GM23338 (cell line): Measurements from ENCODE around the gene P2RX4. TPM values are rescaled to one million over a fixed set of nuclear protein-coding genes. Genes with fewer than 3 reads are reported as not detected.

Source experiments
- ATAC-seq: fragments of 200-7000 bp; cut with Tn5 transposase; 3 replicates; pipeline ENCODE4 v1.9.1; 2020
- DNase-seq: peaks from one replicate; pipeline ENCODE4 v3.0.0-alpha.2; 2015; ENCODE audit warnings: low spot score
- H2AFZ ChIP-seq: fragments of 200-600 bp; sonication (generic); 2 replicates; pipeline ENCODE4 v1.8.0; 2016; ENCODE audit warnings: antibody characterized with exemption, mild to moderate bottlenecking, moderate library complexity
- H3F3A ChIP-seq: fragments of 200-600 bp; sonication (generic); replicated peaks from 2 replicates; pipeline ENCODE4 v1.8.0; 2017; ENCODE audit warnings: antibody characterized with exemption, mixed run types, low read depth
- H3K27ac ChIP-seq: fragments of 200-600 bp; sonication (generic); 2 replicates; pipeline ENCODE4 v1.6.1; 2016; ENCODE audit warnings: low read depth
- H3K27me3 ChIP-seq: fragments of 200-600 bp; sonication (generic); 2 replicates; pipeline ENCODE4 v1.8.0; 2016; ENCODE audit warnings: mild to moderate bottlenecking, mixed run types, moderate library complexity; ENCODE audit not compliant: insufficient read depth
- H3K36me3 ChIP-seq: fragments of 200-600 bp; sonication (generic); 2 replicates; pipeline ENCODE4 v1.8.0; 2016; ENCODE audit warnings: mild to moderate bottlenecking; ENCODE audit not compliant: insufficient read depth
- H3K4me1 ChIP-seq: fragments of 200-600 bp; sonication (generic); 2 replicates; pipeline ENCODE4 v1.8.0; 2016; ENCODE audit warnings: mild to moderate bottlenecking, moderate library complexity; ENCODE audit not compliant: insufficient read depth
- H3K4me2 ChIP-seq: fragments of 200-600 bp; sonication (generic); 2 replicates; pipeline ENCODE4 v1.7.1; 2017; ENCODE audit warnings: mixed run types
- H3K4me3 ChIP-seq: fragments of 200-600 bp; sonication (generic); 2 replicates; pipeline ENCODE4 v1.6.1; 2016; ENCODE audit warnings: mixed run types
- H3K79me2 ChIP-seq: fragments of 200-600 bp; sonication (generic); replicated peaks from 2 replicates; pipeline ENCODE4 v1.8.0; 2017; ENCODE audit warnings: mild to moderate bottlenecking; ENCODE audit not compliant: insufficient read depth
- H3K9me2 ChIP-seq: fragments of 200-600 bp; sonication (generic); 2 replicates; pipeline ENCODE4 v1.8.0; 2017; ENCODE audit not compliant: insufficient read depth
- H4K20me1 ChIP-seq: fragments of 200-600 bp; sonication (generic); replicated peaks from 2 replicates; pipeline ENCODE4 v1.8.0; 2017; ENCODE audit warnings: mild to moderate bottlenecking; ENCODE audit not compliant: insufficient read depth
- H3K27ac Mint-ChIP-seq: 2 replicates; pipeline ENCODE4 v1.8.0; 2020; ENCODE audit warnings: inconsistent platforms, mild to moderate bottlenecking, moderate library complexity, mixed read lengths
- H3K27me3 Mint-ChIP-seq: 3 replicates; pipeline ENCODE4 v1.8.0; 2022; ENCODE audit warnings: low read depth, mild to moderate bottlenecking, moderate library complexity, mixed read lengths, inconsistent platforms; ENCODE audit not compliant: insufficient read depth, poor library complexity
- H3K36me3 Mint-ChIP-seq: 3 replicates; pipeline ENCODE4 v1.8.0; 2021; ENCODE audit warnings: low read depth, mild to moderate bottlenecking, inconsistent platforms, moderate library complexity, mixed read lengths
- H3K4me1 Mint-ChIP-seq: 3 replicates; pipeline ENCODE4 v1.8.0; 2020; ENCODE audit warnings: mild to moderate bottlenecking, inconsistent platforms, mixed read lengths
- H3K4me3 Mint-ChIP-seq: 3 replicates; pipeline ENCODE4 v1.8.0; 2021; ENCODE audit warnings: moderate library complexity, mild to moderate bottlenecking, inconsistent platforms, mixed read lengths
- H3K9me3 Mint-ChIP-seq: 3 replicates; pipeline ENCODE4 v1.8.0; 2020; ENCODE audit warnings: moderate library complexity, mild to moderate bottlenecking, inconsistent platforms, mixed read lengths
- CREB1 ChIP-seq: fragments of 250-450 bp; sonication (Bioruptor Pico); IDR thresholded peaks from 2 replicates; pipeline ENCODE4 v1.5.0; 2020; ENCODE audit warnings: low read depth, mild to moderate bottlenecking, moderate library complexity
- EZH2 ChIP-seq: fragments of 200-600 bp; sonication (generic); IDR thresholded peaks from one replicate; pipeline ENCODE4 v1.8.0; 2017; ENCODE audit warnings: antibody characterized with exemption, mild to moderate bottlenecking, low read depth; ENCODE audit not compliant: unreplicated experiment
- EZH2phosphoT487 ChIP-seq: fragments of 200-600 bp; sonication (generic); IDR thresholded peaks from one replicate; pipeline ENCODE4 v1.8.1; 2018; ENCODE audit warnings: antibody characterized with exemption; ENCODE audit not compliant: unreplicated experiment
- NANOG ChIP-seq: IDR thresholded peaks from 2 replicates; pipeline ENCODE4 v1.6.1; 2016; ENCODE audit warnings: antibody characterized with exemption, borderline replicate concordance
- POLR2AphosphoS5 ChIP-seq: IDR thresholded peaks from 2 replicates; pipeline ENCODE4 v1.6.1; 2016; ENCODE audit warnings: antibody characterized with exemption, low read depth
- STAT1 ChIP-seq: IDR thresholded peaks from one replicate; pipeline ENCODE4 v1.6.1; 2016; ENCODE audit warnings: antibody characterized with exemption; ENCODE audit not compliant: unreplicated experiment
- ZNF331 ChIP-seq: fragments of 250-450 bp; sonication (Bioruptor Pico); IDR thresholded peaks from 2 replicates; pipeline ENCODE4 v1.5.0; 2020; ENCODE audit warnings: low read depth, mild to moderate bottlenecking, moderate library complexity
- polyA plus RNA-seq: library from polyadenylated mRNA; unstranded; fragments of >200 nt; fragmentation: Nextera tagmentation; extraction: Ambion mirVana; gene quantifications from 2 replicates; pipeline ENCODE4 v1.2.1, GENCODE V29; 2016
- total RNA-seq: library from RNA; depleted of rRNA; stranded (reverse); fragments of >200 nt; shearing (Covaris generic); gene quantifications from 2 replicates; pipeline ENCODE4 v1.2.3, GENCODE V29; 2014
- TF ChIP-seq, protein P1 (sequence below): fragments of 250-450 bp; sonication (Bioruptor Pico); IDR thresholded peaks from 2 replicates; pipeline ENCODE4 v1.5.0; 2020; ENCODE audit warnings: mild to moderate bottlenecking, moderate library complexity
- TF ChIP-seq, protein P2 (sequence below), 2 experiments: fragments of 200-600 bp in 1 of 2; sonication (generic) in 1 of 2; conservative IDR thresholded peaks; 2 replicates each; pipeline versions ENCODE4 v1.5.1 to v1.6.1; 2016 to 2017; ENCODE audit warnings: antibody characterized with exemption in 2 of 2, low read depth in 2 of 2, mild to moderate bottlenecking in 2 of 2, moderate library complexity in 1 of 2
- TF ChIP-seq, protein P3 (sequence below): IDR thresholded peaks from 2 replicates; pipeline ENCODE4 v1.6.1; 2016; ENCODE audit warnings: antibody characterized with exemption
- TF ChIP-seq, protein P4 (sequence below): IDR thresholded peaks from one replicate; pipeline ENCODE4 v1.6.1; 2018; ENCODE audit warnings: antibody characterized with exemption; ENCODE audit not compliant: unreplicated experiment

Gene P2RX4
- total and polyA plus RNA-seq, 2 experiments from 2014 or later, result 5.6 to 18.9 TPM

DNA sequence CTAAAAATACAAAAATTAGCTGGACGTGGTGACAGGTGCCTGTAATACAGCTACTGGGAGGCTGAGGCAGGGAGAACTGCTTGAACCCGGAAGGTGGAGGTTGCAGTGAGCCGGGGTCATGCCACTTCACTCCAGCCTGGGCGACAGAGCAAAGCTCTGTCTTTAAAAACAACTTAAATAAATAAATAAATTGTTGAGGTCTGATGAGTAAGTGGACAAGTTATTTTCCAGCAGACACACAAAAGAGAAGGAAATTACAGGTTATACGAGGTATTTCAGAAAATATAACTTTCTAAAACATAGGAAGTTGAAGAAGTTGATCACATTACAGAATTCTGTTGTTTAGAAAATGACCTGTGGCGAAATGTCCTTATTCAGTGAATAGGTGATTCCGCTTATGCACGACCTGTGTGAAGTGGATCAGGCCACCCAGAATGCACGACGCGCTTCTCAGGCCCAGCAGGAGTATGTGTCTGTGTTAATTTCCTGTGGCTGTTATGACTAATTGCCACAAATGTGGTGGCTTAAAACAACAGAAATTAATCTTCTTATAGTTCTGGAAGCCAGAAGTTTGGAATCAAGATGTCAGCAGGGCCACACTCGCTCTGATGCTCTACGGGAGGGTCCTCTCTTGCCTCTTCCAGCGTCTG lies 39.2 kb upstream of the P2RX4 start:
- no peak overlapping the region for H3K4me3 ChIP-seq

More for the DNA sequence above, 39.2 kb upstream of the P2RX4 start:
- no peaks in the 10 kb centered on the region for H3K9me2 ChIP-seq
- ATAC-seq, result no peak
- DNase-seq, result no peak
- Mint-ChIP-seq H3K9me3 (no peaks in the 10 kb centered on the region), H3K27ac (no peak overlapping the region), H3K4me1 (no peaks in the 10 kb centered on the region), H3K27me3 (peaks cover 6% of the 10 kb centered on the region), H3K36me3 (no peaks in the 10 kb centered on the region), H3K4me3 (no peak overlapping the region)
- no peak overlapping the region for H2AFZ ChIP-seq
- TF ChIP-seq, protein P1, sequence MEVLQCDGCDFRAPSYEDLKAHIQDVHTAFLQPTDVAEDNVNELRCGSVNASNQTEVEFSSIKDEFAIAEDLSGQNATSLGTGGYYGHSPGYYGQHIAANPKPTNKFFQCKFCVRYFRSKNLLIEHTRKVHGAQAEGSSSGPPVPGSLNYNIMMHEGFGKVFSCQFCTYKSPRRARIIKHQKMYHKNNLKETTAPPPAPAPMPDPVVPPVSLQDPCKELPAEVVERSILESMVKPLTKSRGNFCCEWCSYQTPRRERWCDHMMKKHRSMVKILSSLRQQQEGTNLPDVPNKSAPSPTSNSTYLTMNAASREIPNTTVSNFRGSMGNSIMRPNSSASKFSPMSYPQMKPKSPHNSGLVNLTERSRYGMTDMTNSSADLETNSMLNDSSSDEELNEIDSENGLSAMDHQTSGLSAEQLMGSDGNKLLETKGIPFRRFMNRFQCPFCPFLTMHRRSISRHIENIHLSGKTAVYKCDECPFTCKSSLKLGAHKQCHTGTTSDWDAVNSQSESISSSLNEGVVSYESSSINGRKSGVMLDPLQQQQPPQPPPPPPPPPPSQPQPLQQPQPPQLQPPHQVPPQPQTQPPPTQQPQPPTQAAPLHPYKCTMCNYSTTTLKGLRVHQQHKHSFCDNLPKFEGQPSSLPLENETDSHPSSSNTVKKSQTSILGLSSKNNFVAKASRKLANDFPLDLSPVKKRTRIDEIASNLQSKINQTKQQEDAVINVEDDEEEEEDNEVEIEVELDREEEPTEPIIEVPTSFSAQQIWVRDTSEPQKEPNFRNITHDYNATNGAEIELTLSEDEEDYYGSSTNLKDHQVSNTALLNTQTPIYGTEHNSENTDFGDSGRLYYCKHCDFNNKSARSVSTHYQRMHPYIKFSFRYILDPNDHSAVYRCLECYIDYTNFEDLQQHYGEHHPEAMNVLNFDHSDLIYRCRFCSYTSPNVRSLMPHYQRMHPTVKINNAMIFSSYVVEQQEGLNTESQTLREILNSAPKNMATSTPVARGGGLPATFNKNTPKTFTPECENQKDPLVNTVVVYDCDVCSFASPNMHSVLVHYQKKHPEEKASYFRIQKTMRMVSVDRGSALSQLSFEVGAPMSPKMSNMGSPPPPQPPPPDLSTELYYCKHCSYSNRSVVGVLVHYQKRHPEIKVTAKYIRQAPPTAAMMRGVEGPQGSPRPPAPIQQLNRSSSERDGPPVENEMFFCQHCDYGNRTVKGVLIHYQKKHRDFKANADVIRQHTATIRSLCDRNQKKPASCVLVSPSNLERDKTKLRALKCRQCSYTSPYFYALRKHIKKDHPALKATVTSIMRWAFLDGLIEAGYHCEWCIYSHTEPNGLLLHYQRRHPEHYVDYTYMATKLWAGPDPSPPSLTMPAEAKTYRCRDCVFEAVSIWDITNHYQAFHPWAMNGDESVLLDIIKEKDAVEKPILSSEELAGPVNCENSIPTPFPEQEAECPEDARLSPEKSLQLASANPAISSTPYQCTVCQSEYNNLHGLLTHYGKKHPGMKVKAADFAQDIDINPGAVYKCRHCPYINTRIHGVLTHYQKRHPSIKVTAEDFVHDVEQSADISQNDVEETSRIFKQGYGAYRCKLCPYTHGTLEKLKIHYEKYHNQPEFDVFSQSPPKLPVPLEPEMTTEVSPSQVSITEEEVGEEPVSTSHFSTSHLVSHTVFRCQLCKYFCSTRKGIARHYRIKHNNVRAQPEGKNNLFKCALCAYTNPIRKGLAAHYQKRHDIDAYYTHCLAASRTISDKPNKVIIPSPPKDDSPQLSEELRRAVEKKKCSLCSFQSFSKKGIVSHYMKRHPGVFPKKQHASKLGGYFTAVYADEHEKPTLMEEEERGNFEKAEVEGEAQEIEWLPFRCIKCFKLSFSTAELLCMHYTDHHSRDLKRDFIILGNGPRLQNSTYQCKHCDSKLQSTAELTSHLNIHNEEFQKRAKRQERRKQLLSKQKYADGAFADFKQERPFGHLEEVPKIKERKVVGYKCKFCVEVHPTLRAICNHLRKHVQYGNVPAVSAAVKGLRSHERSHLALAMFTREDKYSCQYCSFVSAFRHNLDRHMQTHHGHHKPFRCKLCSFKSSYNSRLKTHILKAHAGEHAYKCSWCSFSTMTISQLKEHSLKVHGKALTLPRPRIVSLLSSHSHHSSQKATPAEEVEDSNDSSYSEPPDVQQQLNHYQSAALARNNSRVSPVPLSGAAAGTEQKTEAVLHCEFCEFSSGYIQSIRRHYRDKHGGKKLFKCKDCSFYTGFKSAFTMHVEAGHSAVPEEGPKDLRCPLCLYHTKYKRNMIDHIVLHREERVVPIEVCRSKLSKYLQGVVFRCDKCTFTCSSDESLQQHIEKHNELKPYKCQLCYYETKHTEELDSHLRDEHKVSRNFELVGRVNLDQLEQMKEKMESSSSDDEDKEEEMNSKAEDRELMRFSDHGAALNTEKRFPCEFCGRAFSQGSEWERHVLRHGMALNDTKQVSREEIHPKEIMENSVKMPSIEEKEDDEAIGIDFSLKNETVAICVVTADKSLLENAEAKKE, result no peak
- TF ChIP-seq EZH2 (no peak), NANOG (no peak), EZH2phosphoT487 (no peak), CREB1 (CRISPR knock-in tag) (no peak), STAT1 (no peak), ZNF331 (CRISPR knock-in tag) (no peak), POLR2AphosphoS5 (no peak)
- TF ChIP-seq, protein P2, sequence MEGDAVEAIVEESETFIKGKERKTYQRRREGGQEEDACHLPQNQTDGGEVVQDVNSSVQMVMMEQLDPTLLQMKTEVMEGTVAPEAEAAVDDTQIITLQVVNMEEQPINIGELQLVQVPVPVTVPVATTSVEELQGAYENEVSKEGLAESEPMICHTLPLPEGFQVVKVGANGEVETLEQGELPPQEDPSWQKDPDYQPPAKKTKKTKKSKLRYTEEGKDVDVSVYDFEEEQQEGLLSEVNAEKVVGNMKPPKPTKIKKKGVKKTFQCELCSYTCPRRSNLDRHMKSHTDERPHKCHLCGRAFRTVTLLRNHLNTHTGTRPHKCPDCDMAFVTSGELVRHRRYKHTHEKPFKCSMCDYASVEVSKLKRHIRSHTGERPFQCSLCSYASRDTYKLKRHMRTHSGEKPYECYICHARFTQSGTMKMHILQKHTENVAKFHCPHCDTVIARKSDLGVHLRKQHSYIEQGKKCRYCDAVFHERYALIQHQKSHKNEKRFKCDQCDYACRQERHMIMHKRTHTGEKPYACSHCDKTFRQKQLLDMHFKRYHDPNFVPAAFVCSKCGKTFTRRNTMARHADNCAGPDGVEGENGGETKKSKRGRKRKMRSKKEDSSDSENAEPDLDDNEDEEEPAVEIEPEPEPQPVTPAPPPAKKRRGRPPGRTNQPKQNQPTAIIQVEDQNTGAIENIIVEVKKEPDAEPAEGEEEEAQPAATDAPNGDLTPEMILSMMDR (conservative IDR thresholded peaks at IDR 0.05; ENCODE audit: low read depth in 2 of 2), result no peak
- TF ChIP-seq, protein P3, sequence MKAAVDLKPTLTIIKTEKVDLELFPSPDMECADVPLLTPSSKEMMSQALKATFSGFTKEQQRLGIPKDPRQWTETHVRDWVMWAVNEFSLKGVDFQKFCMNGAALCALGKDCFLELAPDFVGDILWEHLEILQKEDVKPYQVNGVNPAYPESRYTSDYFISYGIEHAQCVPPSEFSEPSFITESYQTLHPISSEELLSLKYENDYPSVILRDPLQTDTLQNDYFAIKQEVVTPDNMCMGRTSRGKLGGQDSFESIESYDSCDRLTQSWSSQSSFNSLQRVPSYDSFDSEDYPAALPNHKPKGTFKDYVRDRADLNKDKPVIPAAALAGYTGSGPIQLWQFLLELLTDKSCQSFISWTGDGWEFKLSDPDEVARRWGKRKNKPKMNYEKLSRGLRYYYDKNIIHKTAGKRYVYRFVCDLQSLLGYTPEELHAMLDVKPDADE, result no peak
- TF ChIP-seq, protein P4, sequence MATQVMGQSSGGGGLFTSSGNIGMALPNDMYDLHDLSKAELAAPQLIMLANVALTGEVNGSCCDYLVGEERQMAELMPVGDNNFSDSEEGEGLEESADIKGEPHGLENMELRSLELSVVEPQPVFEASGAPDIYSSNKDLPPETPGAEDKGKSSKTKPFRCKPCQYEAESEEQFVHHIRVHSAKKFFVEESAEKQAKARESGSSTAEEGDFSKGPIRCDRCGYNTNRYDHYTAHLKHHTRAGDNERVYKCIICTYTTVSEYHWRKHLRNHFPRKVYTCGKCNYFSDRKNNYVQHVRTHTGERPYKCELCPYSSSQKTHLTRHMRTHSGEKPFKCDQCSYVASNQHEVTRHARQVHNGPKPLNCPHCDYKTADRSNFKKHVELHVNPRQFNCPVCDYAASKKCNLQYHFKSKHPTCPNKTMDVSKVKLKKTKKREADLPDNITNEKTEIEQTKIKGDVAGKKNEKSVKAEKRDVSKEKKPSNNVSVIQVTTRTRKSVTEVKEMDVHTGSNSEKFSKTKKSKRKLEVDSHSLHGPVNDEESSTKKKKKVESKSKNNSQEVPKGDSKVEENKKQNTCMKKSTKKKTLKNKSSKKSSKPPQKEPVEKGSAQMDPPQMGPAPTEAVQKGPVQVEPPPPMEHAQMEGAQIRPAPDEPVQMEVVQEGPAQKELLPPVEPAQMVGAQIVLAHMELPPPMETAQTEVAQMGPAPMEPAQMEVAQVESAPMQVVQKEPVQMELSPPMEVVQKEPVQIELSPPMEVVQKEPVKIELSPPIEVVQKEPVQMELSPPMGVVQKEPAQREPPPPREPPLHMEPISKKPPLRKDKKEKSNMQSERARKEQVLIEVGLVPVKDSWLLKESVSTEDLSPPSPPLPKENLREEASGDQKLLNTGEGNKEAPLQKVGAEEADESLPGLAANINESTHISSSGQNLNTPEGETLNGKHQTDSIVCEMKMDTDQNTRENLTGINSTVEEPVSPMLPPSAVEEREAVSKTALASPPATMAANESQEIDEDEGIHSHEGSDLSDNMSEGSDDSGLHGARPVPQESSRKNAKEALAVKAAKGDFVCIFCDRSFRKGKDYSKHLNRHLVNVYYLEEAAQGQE, result no peak
- no peaks in the 10 kb centered on the region for H3F3A ChIP-seq
- no peaks in the 10 kb centered on the region for H3K79me2 ChIP-seq
- no peak overlapping the region for H3K4me2 ChIP-seq
- no peak overlapping the region for H3K27ac ChIP-seq
- no peaks in the 10 kb centered on the region for H3K36me3 ChIP-seq
- H3K27me3 ChIP-seq, result no peaks in the 10 kb centered on the region
- no peaks in the 10 kb centered on the region for H4K20me1 ChIP-seq
- H3K4me1 ChIP-seq, result no peaks in the 10 kb centered on the region
